Ishikawa (cell line): ENCODE measurements around the gene SYNE3.

ENCODE experiments used
- EP300 ChIP-seq: IDR thresholded peaks from 2 replicates; pipeline ENCODE4 v1.6.1; 2012; ENCODE audit warnings: borderline replicate concordance
- FOXM1 ChIP-seq: IDR thresholded peaks from 2 replicates; pipeline ENCODE4 v1.6.1; 2012; ENCODE audit warnings: low read depth, borderline replicate concordance
- NFIC ChIP-seq: IDR thresholded peaks from 2 replicates; pipeline ENCODE4 v1.6.1; 2012
- RAD21 ChIP-seq: IDR thresholded peaks from 2 replicates; pipeline ENCODE4 v1.6.1; 2012; ENCODE audit warnings: low read depth
- TAF1 ChIP-seq: IDR thresholded peaks from 2 replicates; pipeline ENCODE4 v1.6.1; 2012; ENCODE audit warnings: low read depth, mild to moderate bottlenecking
- TCF12 ChIP-seq: IDR thresholded peaks from 2 replicates; pipeline ENCODE4 v1.6.1; 2012; ENCODE audit warnings: low read depth
- YY1 ChIP-seq: IDR thresholded peaks from 2 replicates; pipeline ENCODE4 v1.6.1; 2012; ENCODE audit warnings: low read depth
- ZBTB7A ChIP-seq: IDR thresholded peaks from 2 replicates; pipeline ENCODE4 v1.6.1; 2012; ENCODE audit warnings: low read depth
- TF ChIP-seq, protein P1 (sequence below): IDR thresholded peaks from 2 replicates; pipeline ENCODE4 v1.6.1; 2012
- TF ChIP-seq, protein P2 (sequence below): IDR thresholded peaks from 2 replicates; pipeline ENCODE4 v1.6.1; 2012

- TF ChIP-seq, protein P1, sequence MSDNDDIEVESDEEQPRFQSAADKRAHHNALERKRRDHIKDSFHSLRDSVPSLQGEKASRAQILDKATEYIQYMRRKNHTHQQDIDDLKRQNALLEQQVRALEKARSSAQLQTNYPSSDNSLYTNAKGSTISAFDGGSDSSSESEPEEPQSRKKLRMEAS: no peak
- no peak for TF ChIP-seq ZBTB7A
- no peak for TF ChIP-seq YY1
- no peak for TF ChIP-seq FOXM1
- no peak for TF ChIP-seq RAD21
- no peak for TF ChIP-seq TAF1
- no peak for TF ChIP-seq TCF12
- no peak for TF ChIP-seq NFIC
- TF ChIP-seq EP300: no peak
- TF ChIP-seq, protein P2, sequence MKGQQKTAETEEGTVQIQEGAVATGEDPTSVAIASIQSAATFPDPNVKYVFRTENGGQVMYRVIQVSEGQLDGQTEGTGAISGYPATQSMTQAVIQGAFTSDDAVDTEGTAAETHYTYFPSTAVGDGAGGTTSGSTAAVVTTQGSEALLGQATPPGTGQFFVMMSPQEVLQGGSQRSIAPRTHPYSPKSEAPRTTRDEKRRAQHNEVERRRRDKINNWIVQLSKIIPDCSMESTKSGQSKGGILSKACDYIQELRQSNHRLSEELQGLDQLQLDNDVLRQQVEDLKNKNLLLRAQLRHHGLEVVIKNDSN: no peak
Observed at GRCh38 chr14:95496690-95497259, 19.7 kb downstream of the SYNE3 start.
